Osteoblast (primary cell): ENCODE measurements around the gene MEN1. TPM values are rescaled to one million over a fixed set of nuclear protein-coding genes. Genes with fewer than 3 reads are reported as not detected.

ENCODE experiments used
- DNase-seq: peaks from one replicate; pipeline ENCODE4 v3.0.0; 2011; ENCODE audit warnings: low spot score, mixed read lengths; ENCODE audit not compliant: insufficient read length; ENCODE audit errors: missing footprints
- H2AFZ ChIP-seq: 2 replicates; pipeline ENCODE4 v1.6.0; 2011; ENCODE audit warnings: mild to moderate bottlenecking, low read length
- H3K27ac ChIP-seq: 2 replicates; pipeline ENCODE4 v1.5.1; 2011; ENCODE audit warnings: mild to moderate bottlenecking, low read depth, low read length, moderate library complexity
- H3K27me3 ChIP-seq: 2 replicates; pipeline ENCODE4 v1.6.0; 2012; ENCODE audit warnings: mild to moderate bottlenecking, control low read depth, inconsistent platforms, low read length, moderate library complexity; ENCODE audit not compliant: insufficient read depth
- H3K36me3 ChIP-seq: 2 replicates; pipeline ENCODE4 v1.5.1; 2011; ENCODE audit warnings: mild to moderate bottlenecking, low read length, control low read depth, moderate library complexity; ENCODE audit not compliant: insufficient read depth
- H3K4me1 ChIP-seq: 2 replicates; pipeline ENCODE4 v1.5.1; 2011; ENCODE audit warnings: mild to moderate bottlenecking, low read length, control low read depth, moderate library complexity; ENCODE audit not compliant: insufficient read depth
- H3K4me2 ChIP-seq: 2 replicates; pipeline ENCODE4 v1.6.0; 2011; ENCODE audit warnings: mild to moderate bottlenecking, low read length; ENCODE audit not compliant: insufficient read depth
- H3K4me3 ChIP-seq: fragments of 200-600 bp; sonication (generic); 3 replicates; pipeline ENCODE4 v1.5.1; 2012; ENCODE audit warnings: mild to moderate bottlenecking, low read length, inconsistent platforms; ENCODE audit not compliant: insufficient read depth
- H3K79me2 ChIP-seq: 2 replicates; pipeline ENCODE4 v1.6.0; 2012; ENCODE audit warnings: mild to moderate bottlenecking, low read length, control low read depth, inconsistent platforms; ENCODE audit not compliant: insufficient read depth
- H3K9me3 ChIP-seq: 2 replicates; pipeline ENCODE4 v1.5.1; 2011; ENCODE audit warnings: low read depth, low read length, control low read depth
- H4K20me1 ChIP-seq: 2 replicates; pipeline ENCODE4 v1.6.0; 2012; ENCODE audit warnings: mild to moderate bottlenecking, low read length, control low read depth; ENCODE audit not compliant: insufficient read depth
- total RNA-seq: library from RNA; depleted of rRNA; stranded (reverse); fragments of >200 nt; gene quantifications from 2 replicates; pipeline ENCODE4 v1.2.3, GENCODE V29; 2012
- TF ChIP-seq, protein P1 (sequence below): IDR thresholded peaks from 2 replicates; pipeline ENCODE4 v1.5.1; 2011; ENCODE audit warnings: mild to moderate bottlenecking, low read depth, low read length, moderate library complexity; ENCODE audit errors: extremely low read depth

The MEN1 gene
- total RNA-seq, 1 donor = 12.3 TPM

DNA sequence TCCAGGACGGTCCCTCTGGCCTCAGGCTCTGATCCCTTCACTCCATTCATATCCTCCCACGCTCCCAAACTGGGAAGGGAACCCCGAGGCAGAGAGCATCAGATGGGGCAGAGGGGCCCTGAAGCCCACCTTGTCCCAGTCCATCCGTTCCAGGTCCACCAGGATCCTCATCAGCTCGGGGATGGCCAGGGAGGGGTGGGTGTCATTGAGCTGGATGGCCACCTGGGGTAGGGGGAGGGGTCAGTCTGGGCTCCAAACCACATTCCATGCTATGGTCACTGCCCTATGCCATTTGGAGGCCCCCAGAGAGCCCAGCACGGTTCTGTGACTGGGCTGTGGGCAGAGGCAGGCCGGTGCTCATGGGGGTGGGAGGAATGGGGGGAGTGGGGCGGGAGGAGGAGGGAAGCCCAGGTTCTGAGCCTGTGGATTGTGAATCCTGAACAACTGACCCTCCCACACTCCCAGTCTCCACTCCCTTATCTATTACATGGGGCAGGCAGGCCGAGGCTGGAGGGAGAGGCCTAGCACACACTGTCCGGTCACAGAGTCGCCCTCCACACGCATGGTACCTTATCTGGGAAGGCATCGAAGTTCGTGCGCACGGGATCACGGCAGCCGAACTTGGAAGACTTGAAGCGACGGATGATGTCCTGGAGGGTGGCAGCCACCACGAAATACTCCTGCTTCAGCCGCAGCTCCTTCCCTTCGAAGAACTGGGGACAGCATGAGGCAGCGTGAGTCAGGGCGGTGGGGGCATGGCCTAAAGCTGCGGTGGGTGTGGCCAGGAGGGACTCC lies 56.0 kb downstream of the MEN1 start:
- no peaks in the 10 kb centered on the region for H3K36me3 ChIP-seq
- no peaks in the 10 kb centered on the region for H3K9me3 ChIP-seq
- no peaks in the 10 kb centered on the region for H3K27me3 ChIP-seq
- H3K4me2 ChIP-seq = no peak overlapping the region
- peak; percentile 66 for DNase-seq
- H4K20me1 ChIP-seq = no peaks in the 10 kb centered on the region
- H3K79me2 ChIP-seq = no peaks in the 10 kb centered on the region
- peaks cover 2% of the 10 kb centered on the region for H3K4me1 ChIP-seq
- H2AFZ ChIP-seq = no peak overlapping the region
- H3K27ac ChIP-seq = no peak overlapping the region
- H3K4me3 ChIP-seq = no peak overlapping the region
- TF ChIP-seq, protein P1, sequence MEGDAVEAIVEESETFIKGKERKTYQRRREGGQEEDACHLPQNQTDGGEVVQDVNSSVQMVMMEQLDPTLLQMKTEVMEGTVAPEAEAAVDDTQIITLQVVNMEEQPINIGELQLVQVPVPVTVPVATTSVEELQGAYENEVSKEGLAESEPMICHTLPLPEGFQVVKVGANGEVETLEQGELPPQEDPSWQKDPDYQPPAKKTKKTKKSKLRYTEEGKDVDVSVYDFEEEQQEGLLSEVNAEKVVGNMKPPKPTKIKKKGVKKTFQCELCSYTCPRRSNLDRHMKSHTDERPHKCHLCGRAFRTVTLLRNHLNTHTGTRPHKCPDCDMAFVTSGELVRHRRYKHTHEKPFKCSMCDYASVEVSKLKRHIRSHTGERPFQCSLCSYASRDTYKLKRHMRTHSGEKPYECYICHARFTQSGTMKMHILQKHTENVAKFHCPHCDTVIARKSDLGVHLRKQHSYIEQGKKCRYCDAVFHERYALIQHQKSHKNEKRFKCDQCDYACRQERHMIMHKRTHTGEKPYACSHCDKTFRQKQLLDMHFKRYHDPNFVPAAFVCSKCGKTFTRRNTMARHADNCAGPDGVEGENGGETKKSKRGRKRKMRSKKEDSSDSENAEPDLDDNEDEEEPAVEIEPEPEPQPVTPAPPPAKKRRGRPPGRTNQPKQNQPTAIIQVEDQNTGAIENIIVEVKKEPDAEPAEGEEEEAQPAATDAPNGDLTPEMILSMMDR = no peak

Other genes starting within 250 kb of the MEN1 start
- gene SLC22A12, start 219.3 kb downstream of the MEN1 start, total RNA-seq = not detected in 2 replicates
- gene NRXN2, start 87.4 kb downstream of the MEN1 start, total RNA-seq = 62.5 and 90.1 TPM in 2 replicates
- gene RASGRP2, start 66.4 kb downstream of the MEN1 start, total RNA-seq = 0.29 TPM in 1 of 2 replicates, not detected in the other
- 0.29 and 0.36 TPM in 2 replicates for gene PYGM, start 50.6 kb downstream of the MEN1 start, total RNA-seq
- gene SF1, start 32.0 kb downstream of the MEN1 start, total RNA-seq = 114 and 130 TPM in 2 replicates
- gene MAP4K2, start 7.3 kb downstream of the MEN1 start, total RNA-seq = 6.2 and 9.8 TPM in 2 replicates
- gene CDC42BPG, start 34.1 kb upstream of the MEN1 start, total RNA-seq = under 0.01 and 0.29 TPM in 2 replicates
- gene EHD1, start 68.1 kb upstream of the MEN1 start, total RNA-seq = 51.3 and 51.4 TPM in 2 replicates
- gene ATG2A, start 106.7 kb upstream of the MEN1 start, total RNA-seq = 20.0 and 25.7 TPM in 2 replicates
- 6.2 and 6.8 TPM in 2 replicates for gene PPP2R5B, start 114.1 kb upstream of the MEN1 start, total RNA-seq
- gene GPHA2, start 125.3 kb upstream of the MEN1 start, total RNA-seq = not detected in 2 replicates
- not detected in 2 replicates for gene MAJIN, start 161.6 kb upstream of the MEN1 start, total RNA-seq
- 0.29 and 1.4 TPM in 2 replicates for gene BATF2, start 186.4 kb upstream of the MEN1 start, total RNA-seq
- 66.3 and 78.5 TPM in 2 replicates for gene ARL2, start 203.6 kb upstream of the MEN1 start, total RNA-seq
- 12.3 and 13.0 TPM in 2 replicates for gene SNX15, start 216.9 kb upstream of the MEN1 start, total RNA-seq
- 7.6 and 9.7 TPM in 2 replicates for gene SAC3D1, start 230.7 kb upstream of the MEN1 start, total RNA-seq
- 15.6 and 17.7 TPM in 2 replicates for gene NAALADL1, start 248.0 kb upstream of the MEN1 start, total RNA-seq